Measurements from ENCODE around the gene ELL3. TPM values are rescaled to one million over a fixed set of nuclear protein-coding genes. Genes with fewer than 3 reads are reported as not detected.

ELL3 gene
- total RNA-seq, 2 donors from 2014 or later = 23.3 to 34.9 TPM

GRCh38 chr15:43723151-43723550, 53.6 kb downstream of the ELL3 start:
- no peak overlapping the region for H3K27ac ChIP-seq
- H3K4me1 ChIP-seq = no peaks in the 10 kb centered on the region
- no peaks in the 10 kb centered on the region for H3K36me3 ChIP-seq
- H3K9ac ChIP-seq (ENCODE audit: low read depth in 2 of 2, low read length in 2 of 2) = no peak overlapping the region
- no peak for TF ChIP-seq CTCF (IDR thresholded peaks at IDR 0.05)
- no peak overlapping the region for H3K4me3 ChIP-seq
- intact Hi-C loops (cut with DNase I) = no loop called here
- no peak for DNase-seq
- H3K9me3 ChIP-seq = no peaks in the 10 kb centered on the region
- H3K27me3 ChIP-seq = no peaks in the 10 kb centered on the region

Small RNA genes within 50 kb of the gene (microRNA-seq; reads per million reads assigned to microRNA genes)
- gene MIR1282 = not detected

Other genes with a start within 250 kb of the ELL3 start
- 100 to 1,000 TPM in 1 of 2 donors, 10 to 100 TPM in 1; 62.5 to 116 TPM for gene PPIP5K1, start 186.8 kb downstream of the ELL3 start, total RNA-seq
- 100 to 1,000 TPM; 216 to 227 TPM for gene CKMT1B, start 182.9 kb downstream of the ELL3 start, total RNA-seq
- gene STRC, start 158.2 kb downstream of the ELL3 start, total RNA-seq = 1 to 10 TPM in 1 of 2 donors, under 1 TPM in 1; 0.74 to 1.1 TPM
- gene CATSPER2, start 128.1 kb downstream of the ELL3 start, total RNA-seq = 1 to 10 TPM; 3.6 to 9.2 TPM
- 100 to 1,000 TPM; 184 to 204 TPM for gene CKMT1A, start 83.1 kb downstream of the ELL3 start, total RNA-seq
- 100 to 1,000 TPM; 554 to 846 TPM for gene PDIA3, start 30.5 kb downstream of the ELL3 start, total RNA-seq
- 1,000 to 10,000 TPM; 1,223 to 1,445 TPM for gene SERF2, start 15.4 kb upstream of the ELL3 start, total RNA-seq
- under 1 TPM; 0.21 to 0.44 TPM for gene SERINC4, start 23.3 kb upstream of the ELL3 start, total RNA-seq
- 10 to 100 TPM in 1 of 2 donors, 1 to 10 TPM in 1; 5.0 to 25.7 TPM for gene HYPK, start 23.6 kb upstream of the ELL3 start, total RNA-seq
- gene MFAP1, start 47.7 kb upstream of the ELL3 start, total RNA-seq = 10 to 100 TPM; 20.7 to 27.8 TPM
- gene WDR76, start 50.0 kb upstream of the ELL3 start, total RNA-seq = 10 to 100 TPM in 1 of 2 donors, 1 to 10 TPM in 1; 6.8 to 20.7 TPM